ENCODE measurements around the gene SLC43A3.

SLC43A3 gene

GRCh38 chr11:57375490-57375889, 51.4 kb downstream of the SLC43A3 start:
- Mint-ChIP-seq H3K4me1 (no peaks in the 10 kb centered on the region), H3K4me3 (no peak overlapping the region), H3K9me3 (no peaks in the 10 kb centered on the region), H3K36me3 (ENCODE audit: low read depth) (no peaks in the 10 kb centered on the region), H3K27ac (no peak overlapping the region), H3K27me3 (ENCODE audit: low read depth) (peaks cover 29% of the 10 kb centered on the region)
- no peak for TF ChIP-seq CTCF (IDR thresholded peaks at IDR 0.05; ENCODE audit: unreplicated experiment in 3 of 3)

DNA sequence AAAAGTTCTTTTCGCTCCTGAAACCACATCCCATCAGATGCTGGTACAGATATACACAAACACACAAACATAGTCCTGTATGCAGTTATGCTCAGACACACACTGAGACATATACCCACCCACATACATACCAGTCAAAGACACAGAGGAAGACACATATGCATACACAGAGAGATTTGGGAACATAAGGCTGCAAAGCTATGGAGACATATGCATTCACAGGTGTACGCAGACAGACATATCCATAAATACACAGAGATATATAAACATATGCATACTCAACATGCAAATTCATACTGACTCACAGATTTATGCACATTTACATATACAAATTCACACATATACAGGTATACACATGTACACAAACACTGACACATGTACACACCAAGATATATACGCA, 52.0 kb downstream of the SLC43A3 start:
- Mint-ChIP-seq H3K4me1 (no peaks in the 10 kb centered on the region), H3K36me3 (ENCODE audit: low read depth) (no peaks in the 10 kb centered on the region), H3K27ac (no peak overlapping the region), H3K4me3 (no peak overlapping the region), H3K9me3 (no peaks in the 10 kb centered on the region), H3K27me3 (ENCODE audit: low read depth) (peaks cover 26% of the 10 kb centered on the region)
- TF ChIP-seq CTCF (IDR thresholded peaks at IDR 0.05; ENCODE audit: unreplicated experiment in 3 of 3), result no peak

GRCh38 chr11:57373146-57373545, 53.8 kb downstream of the SLC43A3 start:
- Mint-ChIP-seq H3K27me3 (ENCODE audit: low read depth) (peaks cover 19% of the 10 kb centered on the region), H3K4me1 (no peaks in the 10 kb centered on the region), H3K4me3 (no peak overlapping the region), H3K36me3 (ENCODE audit: low read depth) (no peaks in the 10 kb centered on the region), H3K27ac (no peak overlapping the region), H3K9me3 (no peaks in the 10 kb centered on the region)
- TF ChIP-seq CTCF (IDR thresholded peaks at IDR 0.05; ENCODE audit: unreplicated experiment in 3 of 3), result no peak

DNA sequence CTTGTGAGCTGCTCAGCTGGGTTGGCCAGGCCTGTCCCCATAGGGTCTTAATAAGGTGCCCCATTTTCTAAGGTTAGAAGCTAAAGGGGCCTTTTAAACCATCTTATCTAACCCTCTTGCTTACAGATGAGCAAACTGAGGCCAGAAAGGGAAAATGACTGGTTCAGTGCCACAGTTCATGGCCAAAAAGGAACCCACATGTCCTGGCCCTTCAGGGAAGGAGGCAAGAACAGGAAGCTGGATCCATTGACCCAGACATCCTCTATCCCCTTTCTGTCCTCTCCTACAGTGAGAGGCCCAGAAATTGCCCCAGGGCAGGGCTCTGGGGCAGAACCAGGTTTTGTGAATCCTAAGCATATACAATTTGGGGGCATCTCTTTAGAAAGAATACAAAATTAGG, 56.0 kb downstream of the SLC43A3 start:
- Mint-ChIP-seq H3K9me3 (no peaks in the 10 kb centered on the region), H3K36me3 (ENCODE audit: low read depth) (no peaks in the 10 kb centered on the region), H3K4me1 (no peaks in the 10 kb centered on the region), H3K4me3 (no peak overlapping the region), H3K27ac (no peak overlapping the region), H3K27me3 (ENCODE audit: low read depth) (peaks cover 4% of the 10 kb centered on the region)
- no peak for TF ChIP-seq CTCF (IDR thresholded peaks at IDR 0.05; ENCODE audit: unreplicated experiment in 3 of 3)

- H3K36me3 Mint-ChIP-seq (ENCODE audit: low read depth), result no peaks in the 10 kb centered on the region
- H3K27me3 Mint-ChIP-seq (ENCODE audit: low read depth), result peaks cover 4% of the 10 kb centered on the region
- no peak for TF ChIP-seq CTCF (IDR thresholded peaks at IDR 0.05; ENCODE audit: unreplicated experiment in 3 of 3)
- H3K4me3 Mint-ChIP-seq, result no peak overlapping the region
- H3K9me3 Mint-ChIP-seq, result no peaks in the 10 kb centered on the region
- H3K4me1 Mint-ChIP-seq, result no peaks in the 10 kb centered on the region
- no peak overlapping the region for H3K27ac Mint-ChIP-seq
These were observed 56.7 kb downstream of the SLC43A3 start for GRCh38 chr11:57370251-57370650.

DNA sequence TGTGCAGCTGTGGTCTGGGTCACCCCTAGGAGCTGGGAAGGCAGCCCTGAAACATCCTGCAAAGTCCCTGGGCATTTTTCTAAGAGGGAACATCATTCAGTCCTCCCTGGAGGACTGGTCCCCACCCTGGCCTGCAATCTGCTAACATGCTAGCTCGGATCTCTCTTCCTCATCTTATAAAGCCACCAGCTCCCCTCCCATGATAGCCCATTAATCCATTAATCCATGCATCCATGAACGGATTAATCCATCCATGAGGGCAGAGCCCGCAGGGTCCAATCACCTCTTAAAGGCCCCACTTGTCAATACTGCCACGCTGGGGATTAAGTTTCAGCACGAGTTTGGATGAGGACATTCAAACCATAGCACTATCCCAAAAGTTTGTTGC, 58.1 kb downstream of the SLC43A3 start:
- Mint-ChIP-seq H3K4me3 (no peak overlapping the region), H3K36me3 (ENCODE audit: low read depth) (no peaks in the 10 kb centered on the region), H3K27me3 (ENCODE audit: low read depth) (no peaks in the 10 kb centered on the region), H3K9me3 (no peaks in the 10 kb centered on the region), H3K4me1 (no peaks in the 10 kb centered on the region), H3K27ac (no peak overlapping the region)
- no peak for TF ChIP-seq CTCF (IDR thresholded peaks at IDR 0.05; ENCODE audit: unreplicated experiment in 3 of 3)
